Ovary (tissue), 3 donors: ENCODE results near the gene DDTL.
"Not testable (repeated sequence)": the region's sequence is repeated elsewhere in the genome, so short reads cannot be mapped to it uniquely, and the experiment has no call there.

ENCODE experiments used
- CTCF ChIP-seq, 3 donors: fragments of 450-650 bp in 2 of 3; fragments of 200-600 bp in 1 of 3; IDR thresholded peaks; one replicate each; pipeline versions ENCODE4 v1.5.1 to v1.8.0; 2016 to 2022; ENCODE audit warnings: antibody characterized with exemption in 3 of 3, mild to moderate bottlenecking in 1 of 3
- EP300 ChIP-seq: sonication (generic); formaldehyde crosslinking; IDR thresholded peaks from one replicate; pipeline ENCODE4 v1.6.1; 2017; ENCODE audit warnings: antibody characterized with exemption
- POLR2A ChIP-seq: fragments of 450-650 bp; IDR thresholded peaks from one replicate; pipeline ENCODE4 v1.6.1; 2017; ENCODE audit warnings: antibody characterized with exemption, mild to moderate bottlenecking, moderate library complexity
- donor health status: DM: no; HTN: no; CAD: no.

GRCh38 chr22:23955886-23956285 is 10.8 kb upstream of the DDTL start:
- not testable (repeated sequence) for TF ChIP-seq CTCF (IDR thresholded peaks at IDR 0.05); POLR2A; EP300
